HepG2 (cell line): Measurements from ENCODE around the gene NADK2. TPM values are rescaled to one million over a fixed set of nuclear protein-coding genes. Genes with fewer than 3 reads are reported as not detected.
A peak's percentile ranks its signal among the peaks of the same experiment; 100 is the strongest.

Experiments
- CEBPB ChIP-seq: IDR thresholded peaks from 2 replicates; pipeline ENCODE4 v1.6.1; 2011; ENCODE audit warnings: low read depth, low read length, improper control_type of control experiment, borderline replicate concordance
- NFRKB ChIP-seq: fragments of 450-650 bp; IDR thresholded peaks from 2 replicates; pipeline ENCODE4 v1.6.1; 2017
- PAX8 ChIP-seq: sonication (generic); formaldehyde crosslinking; IDR thresholded peaks from 2 replicates; pipeline ENCODE4 v1.8.0; 2022; ENCODE audit warnings: mild to moderate bottlenecking, missing genetic modification reagents, borderline replicate concordance
- PHF8 ChIP-seq: sonication (generic); formaldehyde crosslinking; IDR thresholded peaks from 2 replicates; pipeline ENCODE4 v1.5.0; 2020; ENCODE audit warnings: missing genetic modification reagents
- SIN3A ChIP-seq: IDR thresholded peaks from 2 replicates; pipeline ENCODE4 v1.6.1; 2011; ENCODE audit warnings: low read depth, mild to moderate bottlenecking, control low read depth, low read length, borderline replicate concordance
- SP140L ChIP-seq: sonication (generic); formaldehyde crosslinking; IDR thresholded peaks from 2 replicates; pipeline ENCODE4 v1.4.0; 2020; ENCODE audit warnings: missing genetic modification reagents, borderline replicate concordance
- ZFX ChIP-seq: sonication (generic); formaldehyde crosslinking; IDR thresholded peaks from 2 replicates; pipeline ENCODE4 v1.4.0; 2020; ENCODE audit warnings: mild to moderate bottlenecking, low read depth, missing genetic modification reagents, moderate library complexity
- ZNF335 ChIP-seq: sonication (generic); formaldehyde crosslinking; IDR thresholded peaks from 2 replicates; pipeline ENCODE4 v1.4.0; 2020; ENCODE audit warnings: missing genetic modification reagents
- ZNF746 ChIP-seq: sonication (generic); formaldehyde crosslinking; IDR thresholded peaks from 2 replicates; pipeline ENCODE4 v1.8.0; 2022; ENCODE audit warnings: mild to moderate bottlenecking, missing genetic modification reagents
- polyA plus RNA-seq, 8 experiments: library from polyadenylated mRNA; depleted of rRNA in 3 of 8; stranded (reverse) in 7 of 8; unstranded in 1 of 8; fragments of >200 nt; fragmentation: Illumina TruSeq in 4 of 8; extraction: Trizol in 4 of 8; gene quantifications; 2 replicates each; pipeline versions ENCODE4 v1.2.1 to v1.2.3, GENCODE V29; 2011 to 2016; ENCODE audit warnings: low read depth in 4 of 8, missing spikeins in 1 of 8, mixed read lengths in 1 of 8; ENCODE audit not compliant: insufficient read depth in 1 of 8
- total RNA-seq, 5 experiments: library from RNA; depleted of rRNA; stranded (reverse); fragments of >200 nt; fragmentation: Illumina TruSeq; extraction: Trizol; gene quantifications; 2 replicates each; pipeline ENCODE4 v1.2.3, GENCODE V29; 2016; ENCODE audit warnings: low read depth in 1 of 5
- TF ChIP-seq, protein P1 (sequence below): IDR thresholded peaks from 2 replicates; pipeline ENCODE4 v1.6.1; 2016; ENCODE audit warnings: control low read depth
- TF ChIP-seq, protein P2 (sequence below): IDR thresholded peaks from 2 replicates; pipeline ENCODE4 v1.6.1; 2012; ENCODE audit warnings: inconsistent platforms
- TF ChIP-seq, protein P3 (sequence below): IDR thresholded peaks from 2 replicates; pipeline ENCODE4 v1.6.1; 2018; ENCODE audit warnings: missing genetic modification reagents
- TF ChIP-seq, protein P4 (sequence below): sonication (generic); formaldehyde crosslinking; IDR thresholded peaks from 2 replicates; pipeline ENCODE4 v1.5.1; 2020; ENCODE audit warnings: missing genetic modification reagents, mild to moderate bottlenecking, borderline replicate concordance
- TF ChIP-seq, protein P5 (sequence below): sonication (generic); formaldehyde crosslinking; IDR thresholded peaks from one replicate; pipeline ENCODE4 v1.5.1; 2020; ENCODE audit warnings: mild to moderate bottlenecking, missing genetic modification reagents; ENCODE audit errors: not compliant biosample characterization
- TF ChIP-seq, protein P6 (sequence below): sonication (generic); formaldehyde crosslinking; IDR thresholded peaks from 2 replicates; pipeline ENCODE4 v1.4.0; 2020; ENCODE audit warnings: low read depth, mild to moderate bottlenecking, missing genetic modification reagents

NADK2 gene
- total and polyA plus RNA-seq, 2 of the 13 experiments (the other 11 are each of a cell fraction or from before 2014, with no cell fraction given): 13.9 to 71.4 TPM

DNA sequence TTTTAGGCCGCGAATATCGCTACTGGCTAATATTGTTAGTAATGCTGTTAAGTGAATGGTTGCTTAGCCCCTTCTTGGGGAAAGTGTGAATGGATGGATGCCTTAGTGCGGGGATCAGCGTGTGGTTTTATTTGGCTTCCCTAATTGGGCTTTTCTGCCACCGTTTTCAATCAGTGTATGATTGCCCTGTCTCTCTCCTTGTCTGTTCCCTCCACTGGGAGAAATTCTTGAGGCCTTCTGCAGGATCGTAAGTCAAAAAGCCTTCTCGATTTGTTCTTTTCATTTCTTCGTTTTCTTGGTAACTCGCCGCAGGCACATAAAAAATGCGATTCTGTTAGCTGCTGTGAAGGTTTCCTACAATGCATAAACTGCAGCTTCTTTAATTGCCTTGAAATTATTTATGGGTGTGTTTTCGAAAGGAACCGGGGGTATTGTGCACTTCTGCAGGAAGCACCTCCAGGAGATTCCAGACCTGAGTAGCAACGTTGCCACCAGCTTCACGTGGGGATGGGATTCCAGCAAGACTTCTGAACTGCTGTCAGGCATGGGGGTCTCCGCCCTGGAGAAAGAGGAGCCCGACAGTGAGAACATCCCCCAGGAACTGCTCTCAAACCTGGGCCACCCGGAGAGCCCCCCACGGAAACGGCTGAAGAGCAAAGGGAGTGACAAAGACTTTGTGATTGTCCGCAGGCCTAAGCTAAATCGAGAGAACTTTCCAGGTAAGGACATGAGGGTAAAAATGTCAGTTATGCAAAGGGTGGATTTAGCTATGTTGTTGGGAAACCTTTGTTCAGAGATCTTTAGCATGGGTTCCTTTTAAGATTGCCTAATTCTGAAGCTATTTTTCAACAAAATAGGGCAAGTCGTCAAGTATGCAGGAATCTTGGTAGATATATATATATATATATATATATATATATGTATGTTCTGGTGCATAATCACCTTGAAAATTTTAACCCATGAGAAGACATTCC, 89.1 kb downstream of the NADK2 start (continued):
- TF ChIP-seq SIN3A: no peak
- TF ChIP-seq, protein P1, sequence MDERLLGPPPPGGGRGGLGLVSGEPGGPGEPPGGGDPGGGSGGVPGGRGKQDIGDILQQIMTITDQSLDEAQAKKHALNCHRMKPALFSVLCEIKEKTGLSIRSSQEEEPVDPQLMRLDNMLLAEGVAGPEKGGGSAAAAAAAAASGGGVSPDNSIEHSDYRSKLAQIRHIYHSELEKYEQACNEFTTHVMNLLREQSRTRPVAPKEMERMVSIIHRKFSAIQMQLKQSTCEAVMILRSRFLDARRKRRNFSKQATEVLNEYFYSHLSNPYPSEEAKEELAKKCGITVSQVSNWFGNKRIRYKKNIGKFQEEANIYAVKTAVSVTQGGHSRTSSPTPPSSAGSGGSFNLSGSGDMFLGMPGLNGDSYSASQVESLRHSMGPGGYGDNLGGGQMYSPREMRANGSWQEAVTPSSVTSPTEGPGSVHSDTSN (CRISPR knock-in tag): no peak
- TF ChIP-seq, protein P2, sequence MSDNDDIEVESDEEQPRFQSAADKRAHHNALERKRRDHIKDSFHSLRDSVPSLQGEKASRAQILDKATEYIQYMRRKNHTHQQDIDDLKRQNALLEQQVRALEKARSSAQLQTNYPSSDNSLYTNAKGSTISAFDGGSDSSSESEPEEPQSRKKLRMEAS: peak; percentile 48
- TF ChIP-seq CEBPB: peak; percentile 26; the same call in 1 of the 2 replicates
- TF ChIP-seq, protein P3, sequence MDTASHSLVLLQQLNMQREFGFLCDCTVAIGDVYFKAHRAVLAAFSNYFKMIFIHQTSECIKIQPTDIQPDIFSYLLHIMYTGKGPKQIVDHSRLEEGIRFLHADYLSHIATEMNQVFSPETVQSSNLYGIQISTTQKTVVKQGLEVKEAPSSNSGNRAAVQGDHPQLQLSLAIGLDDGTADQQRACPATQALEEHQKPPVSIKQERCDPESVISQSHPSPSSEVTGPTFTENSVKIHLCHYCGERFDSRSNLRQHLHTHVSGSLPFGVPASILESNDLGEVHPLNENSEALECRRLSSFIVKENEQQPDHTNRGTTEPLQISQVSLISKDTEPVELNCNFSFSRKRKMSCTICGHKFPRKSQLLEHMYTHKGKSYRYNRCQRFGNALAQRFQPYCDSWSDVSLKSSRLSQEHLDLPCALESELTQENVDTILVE (CRISPR knock-in tag): no peak
- TF ChIP-seq PHF8: no peak; the same call in 1 of the 2 replicates
- TF ChIP-seq ZNF746 (CRISPR knock-in tag): 0 out of 2 replicates have a peak, but pooled peaks have one; percentile 38
- TF ChIP-seq, protein P4, sequence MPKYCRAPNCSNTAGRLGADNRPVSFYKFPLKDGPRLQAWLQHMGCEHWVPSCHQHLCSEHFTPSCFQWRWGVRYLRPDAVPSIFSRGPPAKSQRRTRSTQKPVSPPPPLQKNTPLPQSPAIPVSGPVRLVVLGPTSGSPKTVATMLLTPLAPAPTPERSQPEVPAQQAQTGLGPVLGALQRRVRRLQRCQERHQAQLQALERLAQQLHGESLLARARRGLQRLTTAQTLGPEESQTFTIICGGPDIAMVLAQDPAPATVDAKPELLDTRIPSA (CRISPR knock-in tag): no peak
- TF ChIP-seq, protein P5, sequence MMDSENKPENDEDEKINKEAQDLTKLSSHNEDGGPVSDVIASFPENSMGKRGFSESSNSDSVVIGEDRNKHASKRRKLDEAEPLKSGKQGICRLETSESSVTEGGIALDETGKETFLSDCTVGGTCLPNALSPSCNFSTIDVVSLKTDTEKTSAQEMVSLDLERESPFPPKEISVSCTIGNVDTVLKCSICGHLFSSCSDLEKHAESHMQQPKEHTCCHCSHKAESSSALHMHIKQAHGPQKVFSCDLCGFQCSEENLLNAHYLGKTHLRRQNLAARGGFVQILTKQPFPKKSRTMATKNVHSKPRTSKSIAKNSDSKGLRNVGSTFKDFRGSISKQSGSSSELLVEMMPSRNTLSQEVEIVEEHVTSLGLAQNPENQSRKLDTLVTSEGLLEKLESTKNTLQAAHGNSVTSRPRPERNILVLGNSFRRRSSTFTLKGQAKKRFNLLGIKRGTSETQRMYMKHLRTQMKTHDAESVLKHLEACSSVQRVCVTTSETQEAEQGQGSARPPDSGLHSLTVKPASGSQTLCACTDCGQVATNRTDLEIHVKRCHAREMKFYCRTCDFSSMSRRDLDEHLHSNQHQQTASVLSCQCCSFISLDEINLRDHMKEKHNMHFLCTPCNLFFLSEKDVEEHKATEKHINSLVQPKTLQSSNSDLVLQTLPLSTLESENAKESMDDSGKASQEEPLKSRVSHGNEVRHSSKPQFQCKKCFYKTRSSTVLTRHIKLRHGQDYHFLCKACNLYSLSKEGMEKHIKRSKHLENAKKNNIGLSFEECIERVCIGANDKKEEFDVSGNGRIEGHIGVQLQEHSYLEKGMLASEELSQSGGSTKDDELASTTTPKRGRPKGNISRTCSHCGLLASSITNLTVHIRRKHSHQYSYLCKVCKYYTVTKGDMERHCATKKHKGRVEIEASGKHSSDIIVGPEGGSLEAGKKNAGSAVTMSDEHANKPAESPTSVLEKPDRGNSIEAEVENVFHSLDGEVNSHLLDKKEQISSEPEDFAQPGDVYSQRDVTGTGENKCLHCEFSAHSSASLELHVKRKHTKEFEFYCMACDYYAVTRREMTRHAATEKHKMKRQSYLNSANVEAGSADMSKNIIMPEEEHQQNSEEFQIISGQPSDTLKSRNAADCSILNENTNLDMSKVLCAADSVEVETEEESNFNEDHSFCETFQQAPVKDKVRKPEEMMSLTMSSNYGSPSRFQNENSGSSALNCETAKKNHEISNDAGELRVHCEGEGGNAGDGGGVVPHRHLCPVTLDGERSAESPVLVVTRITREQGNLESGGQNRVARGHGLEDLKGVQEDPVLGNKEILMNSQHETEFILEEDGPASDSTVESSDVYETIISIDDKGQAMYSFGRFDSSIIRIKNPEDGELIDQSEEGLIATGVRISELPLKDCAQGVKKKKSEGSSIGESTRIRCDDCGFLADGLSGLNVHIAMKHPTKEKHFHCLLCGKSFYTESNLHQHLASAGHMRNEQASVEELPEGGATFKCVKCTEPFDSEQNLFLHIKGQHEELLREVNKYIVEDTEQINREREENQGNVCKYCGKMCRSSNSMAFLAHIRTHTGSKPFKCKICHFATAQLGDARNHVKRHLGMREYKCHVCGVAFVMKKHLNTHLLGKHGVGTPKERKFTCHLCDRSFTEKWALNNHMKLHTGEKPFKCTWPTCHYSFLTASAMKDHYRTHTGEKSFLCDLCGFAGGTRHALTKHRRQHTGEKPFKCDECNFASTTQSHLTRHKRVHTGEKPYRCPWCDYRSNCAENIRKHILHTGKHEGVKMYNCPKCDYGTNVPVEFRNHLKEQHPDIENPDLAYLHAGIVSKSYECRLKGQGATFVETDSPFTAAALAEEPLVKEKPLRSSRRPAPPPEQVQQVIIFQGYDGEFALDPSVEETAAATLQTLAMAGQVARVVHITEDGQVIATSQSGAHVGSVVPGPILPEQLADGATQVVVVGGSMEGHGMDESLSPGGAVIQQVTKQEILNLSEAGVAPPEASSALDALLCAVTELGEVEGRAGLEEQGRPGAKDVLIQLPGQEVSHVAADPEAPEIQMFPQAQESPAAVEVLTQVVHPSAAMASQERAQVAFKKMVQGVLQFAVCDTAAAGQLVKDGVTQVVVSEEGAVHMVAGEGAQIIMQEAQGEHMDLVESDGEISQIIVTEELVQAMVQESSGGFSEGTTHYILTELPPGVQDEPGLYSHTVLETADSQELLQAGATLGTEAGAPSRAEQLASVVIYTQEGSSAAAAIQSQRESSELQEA: no peak
- TF ChIP-seq ZFX (CRISPR knock-in tag): peak; percentile 13; the same call in 1 of the 2 replicates
- no peak for TF ChIP-seq ZNF335 (CRISPR knock-in tag)
- no peak for TF ChIP-seq PAX8
- TF ChIP-seq NFRKB: no peak
- TF ChIP-seq, protein P6, sequence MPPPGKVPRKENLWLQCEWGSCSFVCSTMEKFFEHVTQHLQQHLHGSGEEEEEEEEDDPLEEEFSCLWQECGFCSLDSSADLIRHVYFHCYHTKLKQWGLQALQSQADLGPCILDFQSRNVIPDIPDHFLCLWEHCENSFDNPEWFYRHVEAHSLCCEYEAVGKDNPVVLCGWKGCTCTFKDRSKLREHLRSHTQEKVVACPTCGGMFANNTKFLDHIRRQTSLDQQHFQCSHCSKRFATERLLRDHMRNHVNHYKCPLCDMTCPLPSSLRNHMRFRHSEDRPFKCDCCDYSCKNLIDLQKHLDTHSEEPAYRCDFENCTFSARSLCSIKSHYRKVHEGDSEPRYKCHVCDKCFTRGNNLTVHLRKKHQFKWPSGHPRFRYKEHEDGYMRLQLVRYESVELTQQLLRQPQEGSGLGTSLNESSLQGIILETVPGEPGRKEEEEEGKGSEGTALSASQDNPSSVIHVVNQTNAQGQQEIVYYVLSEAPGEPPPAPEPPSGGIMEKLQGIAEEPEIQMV (CRISPR knock-in tag): no peak
- no peak for TF ChIP-seq SP140L
